H1 (cell line): ENCODE results near the gene NKPD1. TPM values are rescaled to one million over a fixed set of nuclear protein-coding genes. Genes with fewer than 3 reads are reported as not detected.

Source experiments
- CTCF ChIA-PET: fragments of 300-600 bp; sonication (Branson Sonifier 250); formaldehyde crosslinking; loops from one replicate; lab custom pipeline; 2021; ENCODE audit not compliant: partially characterized antibody; lab: Charles Lee
- POLR2A ChIA-PET: fragments of 300-600 bp; sonication (Branson Sonifier 250); formaldehyde crosslinking; loops from one replicate; lab custom pipeline; 2021; ENCODE audit warnings: inconsistent platforms; ENCODE audit not compliant: partially characterized antibody; lab: Charles Lee
- DNase-seq, 2 experiments: peaks; one replicate each; pipeline versions ENCODE4 v3.0.0 to v3.0.0-alpha.2; 2010 to 2022; ENCODE audit warnings: low spot score in 2 of 2, low read depth in 1 of 2, mixed read lengths in 1 of 2
- FAIRE-seq: peaks from 2 replicates; lab custom pipeline; 2011; peaks lifted over from hg19 to GRCh38; lab: Jason Lieb, UNC
- H2AFZ ChIP-seq: 2 replicates; pipeline ENCODE4 v1.8.1; 2012; ENCODE audit warnings: low read length, inconsistent platforms
- H2AK5ac ChIP-seq: 2 replicates; pipeline ENCODE4 v1.6.1; 2013; ENCODE audit warnings: low read depth, low read length
- H2BK120ac ChIP-seq: replicated peaks from 2 replicates; pipeline ENCODE3; 2013; ENCODE audit warnings: low read depth, low read length, inconsistent platforms
- H2BK12ac ChIP-seq: 2 replicates; pipeline ENCODE4 v1.6.1; 2013; ENCODE audit warnings: low read depth, low read length
- H2BK15ac ChIP-seq: 2 replicates; pipeline ENCODE4 v1.6.1; 2013; ENCODE audit warnings: low read length
- H2BK20ac ChIP-seq: 2 replicates; pipeline ENCODE4 v1.6.1; 2013; ENCODE audit warnings: low read length
- H2BK5ac ChIP-seq: 2 replicates; pipeline ENCODE4 v1.6.1; 2013; ENCODE audit warnings: low read depth, low read length
- H3K14ac ChIP-seq: 2 replicates; pipeline ENCODE4 v1.6.1; 2013; ENCODE audit warnings: inconsistent platforms; ENCODE audit not compliant: insufficient read length
- H3K18ac ChIP-seq: 2 replicates; pipeline ENCODE4 v1.6.1; 2013; ENCODE audit warnings: low read length; ENCODE audit errors: extremely low read depth
- H3K23ac ChIP-seq: 2 replicates; pipeline ENCODE4 v1.6.1; 2013; ENCODE audit warnings: inconsistent platforms; ENCODE audit not compliant: insufficient read length
- H3K23me2 ChIP-seq: 2 replicates; pipeline ENCODE4 v1.6.1; 2013; ENCODE audit warnings: low read depth, low read length
- H3K27ac ChIP-seq: 2 replicates; pipeline ENCODE4 v1.6.1; 2011; ENCODE audit warnings: low read depth, low read length, inconsistent platforms
- H3K27me3 ChIP-seq, 4 experiments: replicated peaks in 1 of 4; 1 replicate in 1 of 4; 2 replicates in 3 of 4; pipeline versions ENCODE4 v1.6.1 to v1.8.1; 2011 to 2013; ENCODE audit warnings: low read length in 3 of 4, mild to moderate bottlenecking in 3 of 4, inconsistent platforms in 2 of 4, mixed read lengths in 2 of 4, moderate library complexity in 1 of 4; ENCODE audit not compliant: control insufficient read depth in 3 of 4, insufficient read depth in 3 of 4; ENCODE audit errors: extremely low read depth in 1 of 4
- H3K36me3 ChIP-seq, 4 experiments: 2 replicates each; pipeline versions ENCODE4 v1.6.1 to v1.8.1; 2011 to 2013; ENCODE audit warnings: mild to moderate bottlenecking in 4 of 4, low read length in 3 of 4, moderate library complexity in 2 of 4, control low read depth in 1 of 4, inconsistent platforms in 1 of 4; ENCODE audit not compliant: insufficient read depth in 4 of 4, control insufficient read depth in 2 of 4
- H3K4ac ChIP-seq: replicated peaks from 2 replicates; pipeline ENCODE3; 2013; ENCODE audit warnings: low read length, low read depth, mixed read lengths, inconsistent platforms; ENCODE audit not compliant: insufficient read length
- H3K4me1 ChIP-seq, 4 experiments: replicated peaks in 1 of 4; 1 replicate in 1 of 4; 2 replicates in 3 of 4; pipeline versions ENCODE4 v1.6.1 to v1.8.1; 2011 to 2013; ENCODE audit warnings: low read length in 3 of 4, inconsistent platforms in 2 of 4, mixed read lengths in 1 of 4; ENCODE audit not compliant: insufficient read depth in 4 of 4, control insufficient read depth in 3 of 4
- H3K4me2 ChIP-seq, 2 experiments: 2 replicates each; pipeline versions ENCODE4 v1.6.1 to v1.8.1; 2011 to 2013; ENCODE audit warnings: low read depth in 2 of 2, low read length in 2 of 2, control low read depth in 1 of 2, inconsistent platforms in 1 of 2, mild to moderate bottlenecking in 1 of 2; ENCODE audit not compliant: insufficient read depth in 1 of 2
- H3K4me3 ChIP-seq, 4 experiments: fragments of 200-600, 300-600 bp in 1 of 4; sonication (generic), shearing (Covaris generic), sonication (Bioruptor Twin) in 1 of 4; 2 replicates each; pipeline versions ENCODE4 v1.5.1 to v1.8.1; 2011 to 2016; ENCODE audit warnings: low read length in 4 of 4, low read depth in 3 of 4, control low read depth in 2 of 4, inconsistent platforms in 2 of 4, mild to moderate bottlenecking in 2 of 4, mixed read lengths in 1 of 4, moderate library complexity in 1 of 4; ENCODE audit not compliant: insufficient read depth in 2 of 4; ENCODE audit errors: extremely low read depth in 1 of 4
- H3K56ac ChIP-seq: replicated peaks from 2 replicates; pipeline ENCODE3; 2013; ENCODE audit warnings: low read depth, mild to moderate bottlenecking, mixed read lengths, low read length, inconsistent platforms; ENCODE audit not compliant: insufficient read length
- H3K79me1 ChIP-seq: 2 replicates; pipeline ENCODE4 v1.6.1; 2013; ENCODE audit warnings: low read depth, low read length, control low read depth
- H3K79me2 ChIP-seq, 2 experiments: 2 replicates each; pipeline versions ENCODE4 v1.6.1 to v1.8.1; 2012 to 2013; ENCODE audit warnings: low read length in 2 of 2, mild to moderate bottlenecking in 2 of 2, inconsistent platforms in 1 of 2; ENCODE audit not compliant: insufficient read depth in 2 of 2, control insufficient read depth in 1 of 2
- H3K9ac ChIP-seq, 4 experiments: replicated peaks in 1 of 4; 1 replicate in 1 of 4; 2 replicates in 3 of 4; pipeline versions ENCODE4 v1.6.1 to v1.8.1; 2011 to 2013; ENCODE audit warnings: low read depth in 3 of 4, low read length in 3 of 4, control low read depth in 2 of 4, mild to moderate bottlenecking in 2 of 4, moderate library complexity in 2 of 4, inconsistent platforms in 1 of 4; ENCODE audit errors: extremely low read depth in 1 of 4
- H3K9me3 ChIP-seq, 2 experiments: 2 replicates each; pipeline versions ENCODE4 v1.6.1 to v1.8.1; 2012 to 2013; ENCODE audit warnings: mild to moderate bottlenecking in 2 of 2, moderate library complexity in 2 of 2, control low read depth in 1 of 2, inconsistent platforms in 1 of 2, low read depth in 1 of 2, low read length in 1 of 2, mixed read lengths in 1 of 2; ENCODE audit not compliant: insufficient read depth in 2 of 2
- H4K20me1 ChIP-seq, 2 experiments: replicated peaks in 1 of 2; 2 replicates each; pipeline versions ENCODE3 to v1.8.1; 2011 to 2013; ENCODE audit warnings: inconsistent platforms in 2 of 2, low read length in 2 of 2, mild to moderate bottlenecking in 1 of 2; ENCODE audit not compliant: insufficient read depth in 2 of 2, control insufficient read depth in 1 of 2
- H4K5ac ChIP-seq: 2 replicates; pipeline ENCODE4 v1.6.1; 2013; ENCODE audit warnings: low read length, low read depth, mixed read lengths, inconsistent platforms; ENCODE audit not compliant: insufficient read length
- H4K8ac ChIP-seq: 2 replicates; pipeline ENCODE4 v1.8.0; 2013; ENCODE audit warnings: mild to moderate bottlenecking, moderate library complexity, low read length, inconsistent platforms; ENCODE audit not compliant: insufficient read depth; ENCODE audit errors: extremely low read depth
- H4K91ac ChIP-seq: replicated peaks from 2 replicates; pipeline ENCODE3; 2013; ENCODE audit warnings: low read length, mixed read lengths, inconsistent platforms; ENCODE audit not compliant: insufficient read length
- KDM1A ChIP-seq: fragments of 200-600, 300-600 bp; sonication (generic); IDR thresholded peaks from 2 replicates; pipeline ENCODE4 v1.7.1; 2016; ENCODE audit warnings: mild to moderate bottlenecking, low read length, borderline replicate concordance
- SIN3A ChIP-seq, 2 experiments: IDR thresholded peaks in 1 of 2; conservative IDR thresholded peaks in 1 of 2; 2 replicates each; pipeline ENCODE4 v1.6.1; 2011 to 2012; ENCODE audit warnings: low read length in 2 of 2, improper control_type of control experiment in 1 of 2, low read depth in 1 of 2, mild to moderate bottlenecking in 1 of 2
- WGBS, 2 experiments: shearing (Covaris generic) in 1 of 2; methylation state at CpG; one replicate each; pipeline versions ENCODE4 v1.1.6 to v1.1.7; 2013 to 2015; ENCODE audit warnings: low lambda C conversion rate in 2 of 2, mixed read lengths in 2 of 2, inconsistent platforms in 1 of 2, low coverage in 1 of 2, missing lambda C conversion rate in 1 of 2; ENCODE audit not compliant: insufficient replicate concordance in 2 of 2, insufficient coverage in 1 of 2, insufficient read length in 1 of 2; ENCODE audit errors: extremely low coverage in 1 of 2, missing lambda C conversion rate in 1 of 2; 5-methylcytosine and 5-hydroxymethylcytosine counted together
- polyA plus RNA-seq, 7 experiments: library from polyadenylated mRNA; depleted of rRNA in 3 of 7; stranded (reverse) in 5 of 7; unstranded in 2 of 7; fragments of >200 nt in 5 of 7; fragments of 200-250 nt in 2 of 7; gene quantifications; 1 replicate in 5 of 7; 2 replicates in 1 of 7; 4 replicates in 1 of 7; pipeline versions ENCODE4 v1.2.1 to v1.2.3, GENCODE V29; 2011 to 2013; ENCODE audit warnings: missing spikeins in 2 of 7, mixed read lengths in 2 of 7
- total RNA-seq: library from RNA; stranded (reverse); fragmentation: NEBNext Ultra II Directional; extraction: Animal tissue kit (Norgen Biotek cat#: 25700); gene quantifications from 2 replicates; pipeline ENCODE4 v1.2.1, GENCODE V29; 2021

Gene NKPD1
- total and polyA plus RNA-seq, 2 of the 8 experiments (the other 6 are each of a cell fraction or from before 2014, with no cell fraction given), result 0.30 to 0.39 TPM

DNA sequence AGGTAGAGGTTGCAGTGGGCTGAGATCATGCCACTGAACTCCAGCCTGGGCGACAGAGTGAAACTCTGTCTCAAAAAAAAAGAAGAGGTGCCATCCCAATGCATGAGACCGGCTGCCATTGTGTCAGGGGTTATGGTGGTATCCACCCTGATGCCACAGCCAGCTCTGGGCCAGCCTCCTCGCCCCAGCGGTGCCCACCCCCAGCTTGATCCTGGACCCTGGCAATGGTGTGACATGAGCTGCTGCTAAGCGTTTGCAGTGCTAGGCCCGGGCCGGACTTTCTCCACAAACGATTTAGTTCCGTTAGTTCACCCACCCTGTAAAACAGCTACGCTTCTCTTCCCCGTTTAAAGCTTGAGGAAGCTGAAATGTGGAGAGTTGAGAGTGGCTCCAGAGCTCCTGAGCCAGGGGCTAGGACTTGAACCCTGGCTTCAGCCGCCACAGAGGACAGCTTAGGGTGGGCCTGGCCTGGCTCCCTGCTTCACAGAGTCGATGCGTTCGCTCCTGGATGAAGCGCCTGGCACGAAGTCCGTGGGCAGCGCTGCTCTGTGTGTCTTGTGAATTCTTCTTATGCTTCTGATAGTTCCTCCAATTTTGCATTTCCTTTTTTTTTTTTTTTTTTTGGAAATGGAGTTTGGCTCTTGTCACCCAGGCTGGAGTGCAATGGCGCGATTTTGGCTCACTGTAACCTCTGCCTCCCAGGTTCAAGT is 25.5 kb downstream of the NKPD1 start:
- H3K79me2 ChIP-seq, result peaks cover 0 to 31% of the 10 kb centered on the region in 2 experiments; a peak in 1 of 4 replicates
- no peak for DNase-seq
- H4K20me1 ChIP-seq, result peaks cover 13% of the 10 kb centered on the region in 2 experiments
- H2AFZ ChIP-seq, result no peak overlapping the region
- H3K14ac ChIP-seq, result no peak overlapping the region
- no peak overlapping the region for H4K91ac ChIP-seq
- no peak overlapping the region for H2BK120ac ChIP-seq
- no peaks in the 10 kb centered on the region; a peak in 1 of 7 replicates for H3K27me3 ChIP-seq
- no peaks in the 10 kb centered on the region for H3K23me2 ChIP-seq
- no peak overlapping the region for H4K5ac ChIP-seq
- no peak overlapping the region for H3K4me2 ChIP-seq
- H3K18ac ChIP-seq, result no peak overlapping the region
- no peaks in the 10 kb centered on the region for H3K9me3 ChIP-seq
- 94% methylated on average over 19 of the region's 21 CpGs; no CpG with 5 or more reads in 1 of the 2 experiments for WGBS, 2 experiments
- no peak overlapping the region for H2BK20ac ChIP-seq
- H3K36me3 ChIP-seq, result no peaks in the 10 kb centered on the region
- H3K9ac ChIP-seq, result no peak overlapping the region
- 0 out of 2 replicates have a peak overlapping the region, but pooled peaks have one; percentile 75 for H2BK5ac ChIP-seq
- H2BK12ac ChIP-seq, result no peak overlapping the region; the same call in 1 of the 2 replicates
- no peak for FAIRE-seq
- peak overlapping the region; percentile 1; the same call in 1 of the 2 replicates for H4K8ac ChIP-seq
- ChIA-PET CTCF (interaction anchor here (0.6 to 4.2 kb wide), 9 partner anchors 10 to 99 kb away, joined by 3 to 27 read pairs (median 5); no protein-coding TSS in a partner anchor), POLR2A (interaction anchor here (0.7 to 2.0 kb wide), 6 partner anchors 10 to 57 kb away, joined by 3 to 7 read pairs (median 3); no protein-coding TSS in a partner anchor)
- H2AK5ac ChIP-seq, result peak overlapping the region; percentile 65; the same call in 1 of the 2 replicates
- H2BK15ac ChIP-seq, result no peak overlapping the region
- H3K56ac ChIP-seq, result no peak overlapping the region
- H3K4ac ChIP-seq, result no peak overlapping the region
- H3K4me1 ChIP-seq, result peaks cover 0 to 25% (median 12%) of the 10 kb centered on the region in 4 experiments; a peak in 5 of 7 replicates
- no peak overlapping the region for H3K23ac ChIP-seq
- TF ChIP-seq KDM1A (no peak), SIN3A (conservative IDR thresholded peaks at IDR 0.05 in 1 of 2, IDR thresholded peaks at IDR 0.05 in 1 of 2; ENCODE audit: low read depth in 1 of 2, low read length in 2 of 2) (no peak)
- no peak overlapping the region for H3K4me3 ChIP-seq
- H3K27ac ChIP-seq, result no peak overlapping the region
- peaks cover 25% of the 10 kb centered on the region for H3K79me1 ChIP-seq
